Type B pancreatic cell (in vitro differentiated cells): Measurements from ENCODE around the gene ZDHHC22. TPM values are rescaled to one million over a fixed set of nuclear protein-coding genes. Genes with fewer than 3 reads are reported as not detected.
A peak's percentile ranks its signal among the peaks of the same experiment; 100 is the strongest.

Experiments used
- DNase-seq: peaks from one replicate; pipeline ENCODE4 v3.0.0; 2021; ENCODE audit warnings: mixed read lengths; ENCODE audit not compliant: unreplicated experiment; ENCODE audit errors: extremely low spot score
- H3K27ac Mint-ChIP-seq: 2 replicates; pipeline ENCODE4 v1.8.0; 2021; ENCODE audit warnings: mild to moderate bottlenecking, mixed read lengths
- H3K27me3 Mint-ChIP-seq: 2 replicates; pipeline ENCODE4 v1.8.0; 2021; ENCODE audit warnings: mixed read lengths
- H3K36me3 Mint-ChIP-seq: 2 replicates; pipeline ENCODE4 v1.8.0; 2021; ENCODE audit warnings: mixed read lengths
- H3K4me1 Mint-ChIP-seq: one replicate; pipeline ENCODE4 v1.8.0; 2021; ENCODE audit warnings: mixed read lengths; ENCODE audit not compliant: unreplicated experiment
- H3K4me3 Mint-ChIP-seq: 2 replicates; pipeline ENCODE4 v1.8.0; 2021; ENCODE audit warnings: mild to moderate bottlenecking, mixed read lengths
- H3K9me3 Mint-ChIP-seq: 2 replicates; pipeline ENCODE4 v1.8.0; 2021; ENCODE audit warnings: mixed read lengths
- total RNA-seq: library from RNA; stranded (reverse); gene quantifications from 2 replicates; pipeline ENCODE4 v1.2.1, GENCODE V29; 2021; ENCODE audit warnings: low replicate concordance
- TF ChIP-seq, protein P1 (sequence below): fragments of 200-600 bp; sonication (generic); conservative IDR thresholded peaks from 2 replicates; pipeline ENCODE4 v1.5.0; 2021; ENCODE audit warnings: antibody characterized with exemption, mild to moderate bottlenecking

ZDHHC22 gene
- total RNA-seq, 1 donor from 2014 or later, result 0.24 TPM

DNA sequence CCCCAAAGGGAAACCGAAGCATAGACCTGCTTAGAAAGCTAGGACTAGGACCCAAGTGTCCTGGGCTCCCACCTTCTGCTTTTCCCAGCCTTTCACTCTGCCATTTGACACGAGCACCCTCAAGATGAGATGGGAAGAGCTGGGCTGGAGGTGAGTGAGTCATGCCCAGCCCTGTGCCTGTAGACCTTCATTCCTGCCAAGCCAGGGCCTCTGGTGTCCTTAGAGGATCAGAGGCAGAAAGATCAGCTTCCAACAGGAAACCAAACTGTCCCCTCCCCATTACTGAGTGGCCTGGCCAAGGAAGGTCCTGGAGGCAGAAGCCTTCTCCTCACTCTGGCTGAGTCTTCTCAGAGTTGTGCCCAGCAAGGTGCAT lies 43.5 kb upstream of the ZDHHC22 start:
- H3K4me3 Mint-ChIP-seq, result no peak overlapping the region
- DNase-seq, result no peak
- no peaks in the 10 kb centered on the region for H3K4me1 Mint-ChIP-seq
- H3K27me3 Mint-ChIP-seq, result peaks cover 35% of the 10 kb centered on the region
- no peaks in the 10 kb centered on the region for H3K9me3 Mint-ChIP-seq
- H3K27ac Mint-ChIP-seq, result peak overlapping the region; percentile 40
- TF ChIP-seq, protein P1, sequence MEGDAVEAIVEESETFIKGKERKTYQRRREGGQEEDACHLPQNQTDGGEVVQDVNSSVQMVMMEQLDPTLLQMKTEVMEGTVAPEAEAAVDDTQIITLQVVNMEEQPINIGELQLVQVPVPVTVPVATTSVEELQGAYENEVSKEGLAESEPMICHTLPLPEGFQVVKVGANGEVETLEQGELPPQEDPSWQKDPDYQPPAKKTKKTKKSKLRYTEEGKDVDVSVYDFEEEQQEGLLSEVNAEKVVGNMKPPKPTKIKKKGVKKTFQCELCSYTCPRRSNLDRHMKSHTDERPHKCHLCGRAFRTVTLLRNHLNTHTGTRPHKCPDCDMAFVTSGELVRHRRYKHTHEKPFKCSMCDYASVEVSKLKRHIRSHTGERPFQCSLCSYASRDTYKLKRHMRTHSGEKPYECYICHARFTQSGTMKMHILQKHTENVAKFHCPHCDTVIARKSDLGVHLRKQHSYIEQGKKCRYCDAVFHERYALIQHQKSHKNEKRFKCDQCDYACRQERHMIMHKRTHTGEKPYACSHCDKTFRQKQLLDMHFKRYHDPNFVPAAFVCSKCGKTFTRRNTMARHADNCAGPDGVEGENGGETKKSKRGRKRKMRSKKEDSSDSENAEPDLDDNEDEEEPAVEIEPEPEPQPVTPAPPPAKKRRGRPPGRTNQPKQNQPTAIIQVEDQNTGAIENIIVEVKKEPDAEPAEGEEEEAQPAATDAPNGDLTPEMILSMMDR, result no peak
- no peaks in the 10 kb centered on the region for H3K36me3 Mint-ChIP-seq

DNA sequence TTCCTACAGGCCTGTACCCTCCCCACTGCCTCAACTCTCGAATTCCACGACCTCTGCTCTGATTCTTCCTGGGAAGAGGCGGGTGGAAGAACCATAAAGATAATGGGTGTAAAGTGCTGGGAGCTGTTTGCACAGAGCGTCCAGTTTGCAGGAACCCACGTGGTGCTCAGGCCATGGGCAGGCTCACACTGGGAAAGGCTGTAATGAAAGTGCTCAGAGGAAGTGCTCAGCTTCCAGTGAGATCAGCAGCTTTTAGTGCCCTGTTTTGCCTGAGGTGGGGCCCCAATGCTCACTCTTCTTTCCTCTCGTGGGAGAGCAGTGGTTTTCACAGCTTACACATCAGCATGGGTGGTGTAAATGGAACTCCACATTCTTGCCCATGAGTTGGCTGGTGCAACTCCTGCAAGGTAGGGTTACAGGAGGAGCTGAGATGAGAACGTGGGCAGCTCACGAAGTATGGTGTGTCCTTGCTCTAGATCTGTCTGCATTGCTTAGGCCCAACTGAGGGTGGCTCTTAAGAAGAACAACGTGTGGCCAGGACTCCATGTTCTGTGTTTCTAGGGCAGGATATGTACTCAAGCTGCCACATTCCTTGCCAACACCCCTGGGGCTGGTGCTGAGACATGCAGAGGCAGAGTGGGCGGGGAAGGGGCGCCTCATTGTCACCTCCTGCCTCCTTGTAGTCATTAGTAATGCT lies 43.0 kb upstream of the ZDHHC22 start:
- H3K4me3 Mint-ChIP-seq, result peak overlapping the region; percentile 46
- DNase-seq, result no peak
- H3K9me3 Mint-ChIP-seq, result no peaks in the 10 kb centered on the region
- peaks cover 35% of the 10 kb centered on the region for H3K27me3 Mint-ChIP-seq
- TF ChIP-seq, protein P1, result no peak
- H3K36me3 Mint-ChIP-seq, result no peaks in the 10 kb centered on the region
- H3K27ac Mint-ChIP-seq, result peak overlapping the region; percentile 40
- no peaks in the 10 kb centered on the region for H3K4me1 Mint-ChIP-seq

DNA sequence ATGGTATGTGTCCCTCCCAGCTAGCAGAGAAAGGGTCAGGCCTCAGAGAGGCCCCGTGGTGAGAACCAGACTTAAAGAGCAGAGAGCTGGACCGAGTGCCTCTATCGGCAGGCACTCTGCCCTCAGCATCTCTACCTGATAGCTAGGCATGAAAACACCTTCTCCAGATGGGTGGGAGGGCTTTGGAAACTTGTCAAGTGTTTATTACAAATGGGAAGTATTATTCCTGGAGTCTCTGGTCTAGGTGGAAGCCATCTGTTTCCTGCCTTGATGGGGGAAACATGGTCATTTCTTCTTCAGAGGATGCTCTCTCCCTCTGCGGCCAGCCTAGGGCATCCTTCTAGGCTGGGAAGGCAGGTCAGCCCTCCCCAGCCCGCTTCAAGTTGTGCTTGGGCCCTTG lies 42.3 kb upstream of the ZDHHC22 start:
- H3K27me3 Mint-ChIP-seq, result peaks cover 33% of the 10 kb centered on the region
- H3K36me3 Mint-ChIP-seq, result no peaks in the 10 kb centered on the region
- TF ChIP-seq, protein P1, result no peak
- H3K9me3 Mint-ChIP-seq, result no peaks in the 10 kb centered on the region
- H3K4me3 Mint-ChIP-seq, result peak overlapping the region; percentile 46
- no peak overlapping the region for H3K27ac Mint-ChIP-seq
- no peak for DNase-seq
- no peaks in the 10 kb centered on the region for H3K4me1 Mint-ChIP-seq

DNA sequence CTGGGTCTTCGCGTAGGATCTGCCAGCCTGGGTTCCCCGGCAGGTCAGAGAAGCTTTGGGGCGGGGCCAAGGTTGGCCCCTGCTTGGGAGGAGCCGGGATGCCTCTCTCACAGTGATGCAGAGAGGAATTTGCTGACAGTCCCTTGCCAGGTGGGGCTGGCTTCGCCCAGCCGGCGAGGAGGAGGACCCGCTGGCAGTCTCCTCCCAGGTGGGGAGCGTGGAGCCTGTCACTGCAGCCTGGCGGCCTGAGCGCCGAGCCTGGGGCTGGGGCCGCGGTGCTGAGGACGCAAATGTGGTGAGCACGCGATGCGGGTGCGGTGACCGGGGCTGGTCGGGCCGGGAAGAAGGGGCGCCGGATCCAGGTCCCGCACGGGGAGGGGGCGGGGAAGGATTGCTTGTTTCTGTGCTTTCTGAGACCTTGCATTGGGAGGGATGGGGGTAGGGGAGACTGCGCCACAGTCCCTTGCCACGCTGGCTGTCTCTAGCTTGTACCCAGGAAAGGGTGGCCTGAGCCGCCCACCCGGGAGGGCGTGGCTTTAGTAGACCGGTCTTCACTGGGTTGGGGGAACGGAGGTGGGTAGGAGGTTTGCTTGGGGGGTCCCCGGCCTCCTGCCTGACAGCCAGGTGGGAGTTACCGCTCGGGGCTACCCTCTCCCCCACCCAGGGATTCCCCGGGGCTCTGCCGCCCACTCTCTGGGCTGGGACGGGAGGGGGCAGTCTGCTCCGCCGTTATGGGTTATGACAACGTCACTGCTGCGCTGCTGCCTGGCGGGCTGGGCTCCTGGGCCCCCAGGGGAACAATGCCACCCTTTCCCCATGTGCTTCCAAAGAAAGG lies 40.2 kb upstream of the ZDHHC22 start, which contains the start of gene TMEM63C:
Gene TMEM63C, plus strand, starts transcription at position 196 of the 835 bp plus-strand sequence. CDS start 37,016 bp downstream, outside the sequence.
- H3K4me1 Mint-ChIP-seq, result no peaks in the 10 kb centered on the region
- H3K4me3 Mint-ChIP-seq, result peak within 1 kb of the TSS; percentile 80
- H3K9me3 Mint-ChIP-seq, result no peaks in the 10 kb centered on the region
- TF ChIP-seq, protein P1, result no peak
- peaks cover 41% of the 10 kb centered on the region for H3K27me3 Mint-ChIP-seq
- no peaks in the 10 kb centered on the region for H3K36me3 Mint-ChIP-seq
- peak within 1 kb of the TSS; percentile 56 for H3K27ac Mint-ChIP-seq
- peak; percentile 81 for DNase-seq

DNA sequence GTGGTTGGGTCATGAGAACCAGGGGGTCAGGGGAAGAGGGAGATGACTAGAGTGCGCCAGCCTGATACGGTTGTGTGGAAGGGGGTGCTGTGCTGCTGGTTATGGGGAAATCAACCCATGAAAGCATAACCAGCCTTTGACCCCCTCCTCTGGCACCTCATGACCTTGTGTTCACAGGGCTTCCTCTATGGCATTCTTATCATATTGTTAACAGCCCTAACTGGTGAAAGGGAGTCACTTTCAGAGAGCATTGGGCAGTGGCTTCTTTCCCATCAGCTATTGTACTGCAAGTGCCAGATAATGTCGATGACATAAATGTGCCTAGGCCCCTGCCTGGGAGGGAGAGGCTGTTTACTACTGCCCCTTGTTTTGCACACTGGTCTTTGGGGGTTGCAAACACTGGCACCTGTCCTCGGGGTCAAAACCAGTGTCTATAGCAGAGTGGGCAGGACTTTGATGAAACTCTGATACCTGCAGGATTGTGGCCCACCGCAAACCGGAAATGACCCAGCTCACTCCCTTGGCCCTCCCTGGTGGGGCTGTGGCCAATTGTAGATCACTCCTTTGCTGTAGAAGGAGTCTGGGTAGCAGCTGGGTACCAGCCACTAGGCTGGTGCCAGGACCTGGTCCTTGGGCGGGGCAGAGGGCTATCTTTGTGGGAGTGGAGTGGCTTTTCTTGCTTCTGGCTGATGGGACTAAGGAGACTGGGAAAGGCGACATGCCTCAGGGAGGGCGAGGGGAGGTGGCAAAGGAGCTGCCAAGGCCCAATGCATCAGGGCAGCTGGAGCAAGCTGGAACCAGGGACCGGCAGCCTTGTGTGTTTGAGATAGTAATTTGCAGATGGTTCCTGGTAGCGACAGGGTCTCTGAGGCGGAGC lies 39.4 kb upstream of the ZDHHC22 start:
- Mint-ChIP-seq H3K4me1 (no peaks in the 10 kb centered on the region), H3K4me3 (peak overlapping the region; percentile 80), H3K27me3 (peaks cover 45% of the 10 kb centered on the region), H3K36me3 (no peaks in the 10 kb centered on the region), H3K27ac (peak overlapping the region; percentile 56), H3K9me3 (no peaks in the 10 kb centered on the region)
- DNase-seq, result no peak
- TF ChIP-seq, protein P1, result no peak
